ENCODE measurements around the gene CTXN1.

The CTXN1 gene

GRCh38 chr19:7877249-7877836 lies 48.6 kb downstream of the CTXN1 start:
- in situ Hi-C loops (cut with MboI; ENCODE audit: low sequenced_read_pairs), result no loop called here

DNA sequence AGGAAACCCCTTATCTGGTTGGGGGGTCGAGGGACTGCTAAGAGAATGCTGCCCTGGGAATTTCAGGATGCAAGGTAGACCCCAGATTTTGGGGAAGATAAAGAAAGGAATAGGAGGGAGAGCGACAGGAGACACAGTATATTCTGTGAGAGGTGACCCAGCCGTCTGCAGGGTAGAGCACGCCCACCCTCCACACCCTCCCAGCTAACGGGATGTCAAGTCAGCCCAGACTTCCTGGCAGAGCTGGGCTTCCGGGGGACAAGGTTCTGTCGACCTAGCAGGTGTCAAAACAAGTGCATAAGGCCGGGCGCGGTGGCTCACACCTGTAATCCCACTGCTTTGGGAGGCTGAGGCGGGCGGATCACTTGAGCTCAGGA lies 51.0 kb downstream of the CTXN1 start:
- in situ Hi-C loops (cut with MboI; ENCODE audit: low sequenced_read_pairs), result no loop called here

All from HL-60/S4 treated with retinoic acid at 250 ng/mL for 4 days and 3 days (cell line).